BJ (cell line): ENCODE data around the gene ANO9. TPM values are rescaled to one million over a fixed set of nuclear protein-coding genes. Genes with fewer than 3 reads are reported as not detected.
"Not testable (repeated sequence)": the region's sequence is repeated elsewhere in the genome, so short reads cannot be mapped to it uniquely, and the experiment has no call there.

Experiments
- CTCF ChIA-PET: fragments of 350-600 bp; formaldehyde crosslinking; extraction: SDS; loops from one replicate; lab custom pipeline; 2021; ENCODE audit warnings: antibody characterized with exemption, inconsistent platforms; lab: Yijun Ruan, JAX
- POLR2A ChIA-PET: fragments of 300-600 bp; sonication (Branson Sonifier 250); formaldehyde crosslinking; extraction: SDS; loops from one replicate; lab custom pipeline; 2021; ENCODE audit warnings: antibody characterized with exemption; lab: Charles Lee
- DNase-seq: peaks from one replicate; pipeline ENCODE4 v3.0.0-alpha.2; 2011; ENCODE audit warnings: low read depth
- H3K27me3 ChIP-seq: 2 replicates; pipeline ENCODE4 v1.6.0; 2011; ENCODE audit warnings: low read length; ENCODE audit not compliant: control insufficient read depth, insufficient read depth
- H3K36me3 ChIP-seq: 2 replicates; pipeline ENCODE4 v1.5.1; 2011; ENCODE audit warnings: low read length; ENCODE audit not compliant: control insufficient read depth, insufficient read depth
- H3K4me3 ChIP-seq: 2 replicates; pipeline ENCODE4 v1.5.1; 2011; ENCODE audit warnings: low read depth, mild to moderate bottlenecking, control low read depth, low read length
- polyA plus RNA-seq: library from polyadenylated mRNA; depleted of rRNA; stranded (reverse); fragments of >200 nt; gene quantifications from 2 replicates; pipeline ENCODE4 v1.2.3, GENCODE V29; 2011
- TF ChIP-seq, protein P1 (sequence below): IDR thresholded peaks from 2 replicates; pipeline ENCODE4 v1.5.1; 2011; ENCODE audit warnings: low read depth, mild to moderate bottlenecking, control low read depth, inconsistent platforms, low read length, moderate library complexity; ENCODE audit not compliant: insufficient read depth

The ANO9 gene
- polyA plus RNA-seq, 1 experiment, result not detected

DNA sequence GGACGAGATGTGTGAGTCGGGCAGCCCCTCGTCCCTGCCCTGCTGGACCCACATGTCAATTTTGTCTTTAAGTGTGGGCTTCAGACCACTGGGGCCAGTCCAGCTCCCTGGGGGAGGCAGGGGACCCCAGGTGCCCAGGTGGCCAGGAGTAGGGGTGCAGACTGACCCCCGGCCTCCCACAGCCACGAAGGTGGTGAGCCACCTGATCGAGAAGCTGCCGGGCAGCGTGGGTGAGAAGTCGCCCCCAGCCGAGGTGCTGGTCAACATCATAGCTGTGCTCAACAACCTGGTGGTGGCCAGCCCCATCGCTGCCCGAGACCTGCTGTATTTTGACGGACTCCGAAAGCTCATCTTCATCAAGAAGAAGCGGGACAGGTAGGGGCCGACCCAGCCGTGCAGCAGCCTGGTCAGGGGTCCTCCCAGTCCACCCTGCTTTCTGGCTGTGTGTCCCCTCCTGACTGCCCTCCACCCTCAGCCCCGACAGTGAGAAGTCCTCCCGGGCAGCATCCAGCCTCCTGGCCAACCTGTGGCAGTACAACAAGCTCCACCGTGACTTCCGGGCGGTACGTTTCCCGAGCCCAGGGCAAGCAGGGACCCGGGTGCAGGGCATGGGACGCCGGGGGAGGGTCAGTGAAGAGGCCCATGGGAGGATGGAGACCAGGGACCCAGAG lies 37.9 kb downstream of the ANO9 start:
- Histone ChIP-seq H3K4me3 (no peak overlapping the region), H3K27me3 (no peaks in the 10 kb centered on the region), H3K36me3 (no peaks in the 10 kb centered on the region)
- no peak for DNase-seq
- CTCF ChIA-PET, result interaction anchor here (1.1 kb wide), 1 partner anchor 99 kb away, joined by 3 read pairs; no protein-coding TSS in a partner anchor
- TF ChIP-seq, protein P1, sequence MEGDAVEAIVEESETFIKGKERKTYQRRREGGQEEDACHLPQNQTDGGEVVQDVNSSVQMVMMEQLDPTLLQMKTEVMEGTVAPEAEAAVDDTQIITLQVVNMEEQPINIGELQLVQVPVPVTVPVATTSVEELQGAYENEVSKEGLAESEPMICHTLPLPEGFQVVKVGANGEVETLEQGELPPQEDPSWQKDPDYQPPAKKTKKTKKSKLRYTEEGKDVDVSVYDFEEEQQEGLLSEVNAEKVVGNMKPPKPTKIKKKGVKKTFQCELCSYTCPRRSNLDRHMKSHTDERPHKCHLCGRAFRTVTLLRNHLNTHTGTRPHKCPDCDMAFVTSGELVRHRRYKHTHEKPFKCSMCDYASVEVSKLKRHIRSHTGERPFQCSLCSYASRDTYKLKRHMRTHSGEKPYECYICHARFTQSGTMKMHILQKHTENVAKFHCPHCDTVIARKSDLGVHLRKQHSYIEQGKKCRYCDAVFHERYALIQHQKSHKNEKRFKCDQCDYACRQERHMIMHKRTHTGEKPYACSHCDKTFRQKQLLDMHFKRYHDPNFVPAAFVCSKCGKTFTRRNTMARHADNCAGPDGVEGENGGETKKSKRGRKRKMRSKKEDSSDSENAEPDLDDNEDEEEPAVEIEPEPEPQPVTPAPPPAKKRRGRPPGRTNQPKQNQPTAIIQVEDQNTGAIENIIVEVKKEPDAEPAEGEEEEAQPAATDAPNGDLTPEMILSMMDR, result no peak
- POLR2A ChIA-PET, result no interaction called here

DNA sequence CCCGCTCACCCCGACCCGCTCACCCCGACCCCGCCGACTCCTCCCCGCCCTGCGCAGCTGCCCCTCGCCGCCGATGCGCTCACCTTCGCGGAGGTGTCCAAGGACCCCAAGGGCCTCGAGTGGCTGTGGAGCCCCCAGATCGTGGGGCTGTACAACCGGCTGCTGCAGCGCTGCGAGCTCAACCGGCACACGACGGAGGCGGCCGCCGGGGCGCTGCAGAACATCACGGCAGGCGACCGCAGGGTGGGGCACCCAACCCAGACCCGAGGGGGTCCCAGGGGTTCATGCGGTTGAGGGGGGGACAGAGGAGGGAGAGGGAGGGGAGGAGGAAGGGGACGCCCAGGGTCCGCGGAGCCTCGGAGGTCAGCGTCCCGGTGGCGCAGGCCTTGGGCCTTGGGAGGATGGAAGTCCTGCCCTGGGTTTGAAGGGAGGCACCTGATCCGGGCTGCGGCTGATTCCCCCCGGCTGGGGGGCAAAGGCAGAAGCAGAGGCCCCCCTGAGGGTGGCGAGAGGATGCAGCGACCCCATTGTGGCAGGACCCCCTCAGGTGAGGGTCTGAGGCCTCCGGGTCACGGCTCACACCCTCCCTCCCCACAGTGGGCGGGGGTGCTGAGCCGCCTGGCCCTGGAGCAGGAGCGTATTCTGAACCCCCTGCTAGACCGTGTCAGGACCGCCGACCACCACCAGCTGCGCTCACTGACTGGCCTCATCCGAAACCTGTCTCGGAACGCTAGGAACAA lies 38.6 kb downstream of the ANO9 start:
- POLR2A ChIA-PET, result no interaction called here
- CTCF ChIA-PET, result interaction anchor here (1.1 kb wide), 1 partner anchor 98 kb away, joined by 3 read pairs; no protein-coding TSS in a partner anchor

DNA sequence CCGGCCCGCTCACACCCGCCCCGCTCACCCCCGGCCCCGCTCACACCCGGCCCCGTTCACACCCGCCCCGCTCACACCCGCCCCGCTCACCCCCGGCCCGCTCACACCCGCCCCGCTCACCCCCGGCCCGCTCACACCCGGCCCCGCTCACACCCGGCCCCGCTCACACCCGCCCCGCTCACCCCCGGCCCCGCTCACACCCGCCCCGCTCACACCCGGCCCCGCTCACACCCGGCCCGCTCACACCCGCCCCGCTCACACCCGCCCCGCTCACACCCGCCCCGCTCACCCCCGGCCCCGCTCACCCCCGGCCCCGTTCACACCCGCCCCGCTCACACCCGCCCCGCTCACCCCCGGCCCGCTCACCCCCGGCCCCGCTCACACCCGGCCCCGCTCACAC lies 40.6 kb downstream of the ANO9 start:
- DNase-seq, H3K27me3 ChIP-seq, CTCF ChIA-PET, H3K4me3 ChIP-seq, POLR2A ChIA-PET, H3K36me3 ChIP-seq: not testable (repeated sequence)

More for the DNA sequence above, 38.6 kb downstream of the ANO9 start:
- no peak for DNase-seq
- H3K4me3 ChIP-seq, result no peak overlapping the region
- TF ChIP-seq, protein P1, result no peak
- H3K27me3 ChIP-seq, result no peaks in the 10 kb centered on the region
- H3K36me3 ChIP-seq, result no peaks in the 10 kb centered on the region

DNA sequence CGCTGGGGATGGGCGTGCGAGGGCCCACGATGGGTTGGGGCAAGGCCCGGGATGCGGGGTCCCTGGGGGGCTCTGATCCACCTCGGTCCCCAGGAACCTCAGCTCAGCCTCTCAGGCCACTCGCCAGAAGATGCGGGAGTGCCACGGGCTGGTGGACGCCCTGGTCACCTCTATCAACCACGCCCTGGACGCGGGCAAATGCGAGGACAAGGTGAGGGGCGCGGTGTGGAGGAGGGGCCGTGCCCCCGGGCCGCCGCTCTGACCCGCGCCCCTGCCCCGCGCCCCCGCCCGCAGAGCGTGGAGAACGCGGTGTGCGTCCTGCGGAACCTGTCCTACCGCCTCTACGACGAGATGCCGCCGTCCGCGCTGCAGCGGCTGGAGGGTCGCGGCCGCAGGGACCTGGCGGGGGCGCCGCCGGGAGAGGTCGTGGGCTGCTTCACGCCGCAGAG lies 41.5 kb downstream of the ANO9 start:
- ChIA-PET POLR2A (no interaction called here), CTCF (no interaction called here)
- Histone ChIP-seq H3K27me3 (no peaks in the 10 kb centered on the region), H3K36me3 (no peaks in the 10 kb centered on the region), H3K4me3 (no peak overlapping the region)
- TF ChIP-seq, protein P1, result no peak
- no peak for DNase-seq

DNA sequence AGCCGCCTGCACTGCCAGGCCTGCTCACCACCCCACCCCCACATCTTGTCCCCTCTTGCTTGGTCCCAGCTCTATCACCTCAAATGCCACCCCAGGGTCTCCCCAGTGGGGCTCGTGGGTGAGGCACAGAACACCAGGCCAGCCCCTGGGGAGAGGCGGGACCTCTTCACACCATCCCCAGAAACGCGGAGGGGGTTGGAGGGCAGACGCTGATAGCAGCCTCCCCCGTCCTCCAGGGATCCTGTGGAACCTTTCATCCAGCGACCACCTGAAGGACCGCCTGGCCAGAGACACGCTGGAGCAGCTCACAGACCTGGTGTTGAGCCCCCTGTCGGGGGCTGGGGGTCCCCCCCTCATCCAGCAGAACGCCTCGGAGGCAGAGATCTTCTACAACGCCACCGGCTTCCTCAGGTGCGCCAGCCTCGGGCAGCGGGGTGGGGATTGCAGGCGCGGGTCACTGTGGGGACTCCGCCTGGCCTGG lies 42.0 kb downstream of the ANO9 start:
- POLR2A ChIA-PET, result no interaction called here

More for the DNA sequence above, 42.0 kb downstream of the ANO9 start:
- no peak overlapping the region for H3K4me3 ChIP-seq
- H3K27me3 ChIP-seq, result no peaks in the 10 kb centered on the region
- H3K36me3 ChIP-seq, result no peaks in the 10 kb centered on the region
- DNase-seq, result no peak
- CTCF ChIA-PET, result no interaction called here
- TF ChIP-seq, protein P1, result no peak
